ENCODE data around the gene RIMS4.

RIMS4 gene

GRCh38 chr20:44769481-44769863 lies 40.9 kb downstream of the RIMS4 start:
- Histone ChIP-seq H4K20me1 (ENCODE audit: control insufficient read depth, insufficient read depth, low read depth, low read length) (no peaks in the 10 kb centered on the region), H3K9me3 (ENCODE audit: control insufficient read depth, insufficient read depth, low read length) (no peaks in the 10 kb centered on the region), H3K4me3 (ENCODE audit: low read length) (no peak overlapping the region), H3F3A (ENCODE audit: control insufficient read depth, insufficient read depth) (peaks cover 3% of the 10 kb centered on the region; the same call in 1 of the 2 replicates), H3K9me2 (replicated peaks; ENCODE audit: control insufficient read depth, low read length) (no peaks in the 10 kb centered on the region), H3K27ac (ENCODE audit: low read depth, low read length) (no peak overlapping the region), H3K36me3 (ENCODE audit: control insufficient read depth, low read length) (no peaks in the 10 kb centered on the region), H3K4me1 (ENCODE audit: control insufficient read depth, low read length) (peaks cover 22% of the 10 kb centered on the region), H3K4me2 (ENCODE audit: low read length) (peak overlapping the region; percentile 27), H3K79me2 (ENCODE audit: control insufficient read depth, low read length) (no peaks in the 10 kb centered on the region), H3K27me3 (ENCODE audit: control insufficient read depth, low read length) (no peaks in the 10 kb centered on the region; the same call in 1 of the 2 replicates)
- TF ChIP-seq CTCF (IDR thresholded peaks at IDR 0.05; ENCODE audit: low read depth, low read length, poor library complexity, severe bottlenecking) (no peak), EZH2phosphoT487 (IDR thresholded peaks at IDR 0.05; ENCODE audit: borderline replicate concordance, low read length) (no peak)

DNA sequence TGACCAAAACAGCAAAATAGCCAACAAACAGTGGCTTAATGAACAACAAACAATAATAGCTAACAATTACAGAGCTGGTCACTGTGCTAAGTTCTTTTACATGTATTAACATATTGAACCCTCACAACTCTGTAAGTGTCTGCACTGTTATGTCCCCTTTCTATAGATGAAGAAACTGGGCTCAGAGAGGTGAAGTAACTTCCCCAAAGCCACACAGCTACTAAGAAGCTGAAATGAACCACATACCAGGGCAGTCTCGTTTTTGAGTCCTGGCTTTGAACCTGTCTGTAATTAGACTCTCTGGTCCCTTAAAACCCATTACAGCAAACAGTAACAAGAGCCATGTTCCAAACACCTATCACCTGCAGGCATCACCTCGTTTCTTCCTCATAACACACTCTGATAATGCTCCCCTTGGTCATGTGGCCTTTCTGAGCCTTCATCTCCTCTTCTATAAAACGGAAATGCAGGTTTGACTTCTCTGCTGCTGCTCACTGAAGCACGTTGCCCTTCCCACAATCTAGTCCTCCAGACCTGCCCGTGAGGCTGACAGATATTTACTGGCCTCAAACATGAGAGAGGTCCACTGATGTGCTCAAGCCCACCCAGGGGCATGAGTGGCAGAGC lies 41.4 kb downstream of the RIMS4 start:
- Histone ChIP-seq H3K4me3 (ENCODE audit: low read length) (no peak overlapping the region), H3K9me2 (replicated peaks; ENCODE audit: control insufficient read depth, low read length) (no peaks in the 10 kb centered on the region), H3K4me1 (ENCODE audit: control insufficient read depth, low read length) (peaks cover 22% of the 10 kb centered on the region), H3F3A (ENCODE audit: control insufficient read depth, insufficient read depth) (peaks cover 3% of the 10 kb centered on the region; the same call in 1 of the 2 replicates), H3K27ac (ENCODE audit: low read depth, low read length) (no peak overlapping the region), H3K36me3 (ENCODE audit: control insufficient read depth, low read length) (no peaks in the 10 kb centered on the region), H4K20me1 (ENCODE audit: control insufficient read depth, insufficient read depth, low read depth, low read length) (no peaks in the 10 kb centered on the region), H3K27me3 (ENCODE audit: control insufficient read depth, low read length) (no peaks in the 10 kb centered on the region; the same call in 1 of the 2 replicates), H3K9me3 (ENCODE audit: control insufficient read depth, insufficient read depth, low read length) (no peaks in the 10 kb centered on the region), H3K4me2 (ENCODE audit: low read length) (peak overlapping the region; percentile 27), H3K79me2 (ENCODE audit: control insufficient read depth, low read length) (no peaks in the 10 kb centered on the region)
- no peak for TF ChIP-seq CTCF (IDR thresholded peaks at IDR 0.05; ENCODE audit: low read depth, low read length, poor library complexity, severe bottlenecking)
- no peak for TF ChIP-seq EZH2phosphoT487 (IDR thresholded peaks at IDR 0.05; ENCODE audit: borderline replicate concordance, low read length)

- peaks cover 3% of the 10 kb centered on the region; the same call in 1 of the 2 replicates for H3F3A ChIP-seq (ENCODE audit: control insufficient read depth, insufficient read depth)
- H3K27me3 ChIP-seq (ENCODE audit: control insufficient read depth, low read length), result no peaks in the 10 kb centered on the region; the same call in 1 of the 2 replicates
- H3K4me1 ChIP-seq (ENCODE audit: control insufficient read depth, low read length), result peaks cover 22% of the 10 kb centered on the region
- H3K27ac ChIP-seq (ENCODE audit: low read depth, low read length), result no peak overlapping the region
- no peaks in the 10 kb centered on the region for H3K9me3 ChIP-seq (ENCODE audit: control insufficient read depth, insufficient read depth, low read length)
- H3K9me2 ChIP-seq (replicated peaks; ENCODE audit: control insufficient read depth, low read length), result no peaks in the 10 kb centered on the region
- no peak overlapping the region for H3K4me2 ChIP-seq (ENCODE audit: low read length)
- H3K4me3 ChIP-seq (ENCODE audit: low read length), result no peak overlapping the region
- no peaks in the 10 kb centered on the region for H3K36me3 ChIP-seq (ENCODE audit: control insufficient read depth, low read length)
- H3K79me2 ChIP-seq (ENCODE audit: control insufficient read depth, low read length), result no peaks in the 10 kb centered on the region
- TF ChIP-seq CTCF (IDR thresholded peaks at IDR 0.05; ENCODE audit: low read depth, low read length, poor library complexity, severe bottlenecking) (no peak), EZH2phosphoT487 (IDR thresholded peaks at IDR 0.05; ENCODE audit: borderline replicate concordance, low read length) (no peak)
- no peaks in the 10 kb centered on the region for H4K20me1 ChIP-seq (ENCODE audit: control insufficient read depth, insufficient read depth, low read depth, low read length)
These were observed 42.1 kb downstream of the RIMS4 start for GRCh38 chr20:44768256-44768655.

All from DOHH2 (cell line).